HFFc6 (cell line): Measurements from ENCODE around the gene UTP14A. TPM values are rescaled to one million over a fixed set of nuclear protein-coding genes. Genes with fewer than 3 reads are reported as not detected.
A peak's percentile ranks its signal among the peaks of the same experiment; 100 is the strongest.
"Not testable (repeated sequence)": the region's sequence is repeated elsewhere in the genome, so short reads cannot be mapped to it uniquely, and the experiment has no call there.

ENCODE experiments used
- DNase-seq: peaks from one replicate; pipeline ENCODE4 v3.0.0-alpha.2; 2018
- H3K27ac Mint-ChIP-seq: 2 replicates; pipeline ENCODE4 v1.8.0; 2020; ENCODE audit warnings: mild to moderate bottlenecking, mixed read lengths
- H3K27me3 Mint-ChIP-seq: 2 replicates; pipeline ENCODE4 v1.8.0; 2021; ENCODE audit warnings: mild to moderate bottlenecking, moderate library complexity, mixed read lengths; ENCODE audit not compliant: insufficient read depth
- H3K36me3 Mint-ChIP-seq: 2 replicates; pipeline ENCODE4 v1.8.0; 2021; ENCODE audit warnings: low read depth, mixed read lengths
- H3K4me1 Mint-ChIP-seq: 2 replicates; pipeline ENCODE4 v1.8.0; 2020; ENCODE audit warnings: low read depth, mixed read lengths
- H3K4me3 Mint-ChIP-seq: 2 replicates; pipeline ENCODE4 v1.8.0; 2020; ENCODE audit warnings: mild to moderate bottlenecking, moderate library complexity, mixed read lengths
- H3K9me3 Mint-ChIP-seq: 2 replicates; pipeline ENCODE4 v1.8.0; 2020; ENCODE audit warnings: mild to moderate bottlenecking, mixed read lengths
- long read RNA-seq: library from polyadenylated mRNA; unstranded; transcript quantifications from one replicate; pipeline ENCODE4 v2.0.0, GENCODE V29; 2019
- total RNA-seq, 6 experiments: library from RNA; stranded (reverse); fragmentation: NEBNext Ultra II Directional; extraction: Animal tissue kit (Norgen Biotek cat#: 25700); gene quantifications; 2 replicates in 1 of 6; 3 replicates in 5 of 6; pipeline ENCODE4 v1.2.3, GENCODE V29; 2021
- TF ChIP-seq, protein P1 (sequence below): fragments of 200-600 bp; sonication (generic); IDR thresholded peaks from 2 replicates; pipeline ENCODE4 v1.5.0; 2021; ENCODE audit warnings: antibody characterized with exemption, mild to moderate bottlenecking

The UTP14A gene, protein sequence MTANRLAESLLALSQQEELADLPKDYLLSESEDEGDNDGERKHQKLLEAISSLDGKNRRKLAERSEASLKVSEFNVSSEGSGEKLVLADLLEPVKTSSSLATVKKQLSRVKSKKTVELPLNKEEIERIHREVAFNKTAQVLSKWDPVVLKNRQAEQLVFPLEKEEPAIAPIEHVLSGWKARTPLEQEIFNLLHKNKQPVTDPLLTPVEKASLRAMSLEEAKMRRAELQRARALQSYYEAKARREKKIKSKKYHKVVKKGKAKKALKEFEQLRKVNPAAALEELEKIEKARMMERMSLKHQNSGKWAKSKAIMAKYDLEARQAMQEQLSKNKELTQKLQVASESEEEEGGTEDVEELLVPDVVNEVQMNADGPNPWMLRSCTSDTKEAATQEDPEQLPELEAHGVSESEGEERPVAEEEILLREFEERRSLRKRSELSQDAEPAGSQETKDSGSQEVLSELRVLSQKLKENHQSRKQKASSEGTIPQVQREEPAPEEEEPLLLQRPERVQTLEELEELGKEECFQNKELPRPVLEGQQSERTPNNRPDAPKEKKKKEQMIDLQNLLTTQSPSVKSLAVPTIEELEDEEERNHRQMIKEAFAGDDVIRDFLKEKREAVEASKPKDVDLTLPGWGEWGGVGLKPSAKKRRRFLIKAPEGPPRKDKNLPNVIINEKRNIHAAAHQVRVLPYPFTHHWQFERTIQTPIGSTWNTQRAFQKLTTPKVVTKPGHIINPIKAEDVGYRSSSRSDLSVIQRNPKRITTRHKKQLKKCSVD
- 10 to 100 TPM; 22.7 to 29.9 (median 23.3) TPM for total RNA-seq
- long read RNA-seq, transcript UTP14A-201 (15 exons, 2,488 nt): major isoform, 23 of 45 reads
- long read RNA-seq, partial matches to known transcripts: 16 of 45 reads
- long read RNA-seq, other reads (novel, unspliced or antisense): 6 of 45 reads

- peaks cover 2% of the 10 kb centered on the region; the same call in 1 of the 2 replicates for H3K27me3 Mint-ChIP-seq
- TF ChIP-seq, protein P1, sequence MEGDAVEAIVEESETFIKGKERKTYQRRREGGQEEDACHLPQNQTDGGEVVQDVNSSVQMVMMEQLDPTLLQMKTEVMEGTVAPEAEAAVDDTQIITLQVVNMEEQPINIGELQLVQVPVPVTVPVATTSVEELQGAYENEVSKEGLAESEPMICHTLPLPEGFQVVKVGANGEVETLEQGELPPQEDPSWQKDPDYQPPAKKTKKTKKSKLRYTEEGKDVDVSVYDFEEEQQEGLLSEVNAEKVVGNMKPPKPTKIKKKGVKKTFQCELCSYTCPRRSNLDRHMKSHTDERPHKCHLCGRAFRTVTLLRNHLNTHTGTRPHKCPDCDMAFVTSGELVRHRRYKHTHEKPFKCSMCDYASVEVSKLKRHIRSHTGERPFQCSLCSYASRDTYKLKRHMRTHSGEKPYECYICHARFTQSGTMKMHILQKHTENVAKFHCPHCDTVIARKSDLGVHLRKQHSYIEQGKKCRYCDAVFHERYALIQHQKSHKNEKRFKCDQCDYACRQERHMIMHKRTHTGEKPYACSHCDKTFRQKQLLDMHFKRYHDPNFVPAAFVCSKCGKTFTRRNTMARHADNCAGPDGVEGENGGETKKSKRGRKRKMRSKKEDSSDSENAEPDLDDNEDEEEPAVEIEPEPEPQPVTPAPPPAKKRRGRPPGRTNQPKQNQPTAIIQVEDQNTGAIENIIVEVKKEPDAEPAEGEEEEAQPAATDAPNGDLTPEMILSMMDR: no peak
- peak within 1 kb of the TSS; percentile 98 for H3K4me3 Mint-ChIP-seq
- no peaks in the 10 kb centered on the region for H3K9me3 Mint-ChIP-seq
- H3K4me1 Mint-ChIP-seq: peaks cover 4% of the 10 kb centered on the region; the same call in 1 of the 2 replicates
- H3K36me3 Mint-ChIP-seq: peaks cover 5% of the 10 kb centered on the region; the same call in 1 of the 2 replicates
- peak within 1 kb of the TSS; percentile 92 for H3K27ac Mint-ChIP-seq
- peak; percentile 83 for DNase-seq
These were observed at the start of gene UTP14A for GRCh38 chrX:129905787-129906580. Gene UTP14A, plus strand, starts transcription at chrX:129906164. Its CDS starts 47 bp downstream, at chrX:129906211.

GRCh38 chrX:129859134-129859533 is 46.8 kb upstream of the UTP14A start:
- H3K27me3 Mint-ChIP-seq: peaks cover 20% of the 10 kb centered on the region
- not testable (repeated sequence) for H3K27ac Mint-ChIP-seq, H3K36me3 Mint-ChIP-seq, DNase-seq, H3K9me3 Mint-ChIP-seq, H3K4me3 Mint-ChIP-seq, H3K4me1 Mint-ChIP-seq

DNA sequence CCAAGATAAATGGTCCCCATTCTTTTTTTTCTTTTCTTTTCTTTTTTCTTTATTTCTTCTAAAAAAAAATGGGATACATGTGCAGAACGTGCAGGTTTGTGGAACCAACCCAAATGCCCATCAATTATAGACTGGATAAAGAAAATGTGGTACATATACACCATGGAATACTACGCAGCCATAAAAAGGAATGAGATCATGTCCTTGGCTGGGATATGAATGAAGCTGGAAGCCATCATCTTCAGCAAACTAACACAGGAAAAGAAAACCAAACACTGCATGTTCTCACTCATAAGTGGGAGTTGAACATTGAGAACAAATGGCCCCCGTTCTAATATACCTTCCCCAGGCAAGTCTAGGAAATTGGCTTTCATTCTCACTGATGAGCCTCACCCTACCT is 39.6 kb upstream of the UTP14A start:
- not testable (repeated sequence) for H3K36me3 Mint-ChIP-seq, H3K4me3 Mint-ChIP-seq, DNase-seq, H3K27ac Mint-ChIP-seq, H3K9me3 Mint-ChIP-seq, H3K4me1 Mint-ChIP-seq
- peaks cover 22% of the 10 kb centered on the region for H3K27me3 Mint-ChIP-seq

DNA sequence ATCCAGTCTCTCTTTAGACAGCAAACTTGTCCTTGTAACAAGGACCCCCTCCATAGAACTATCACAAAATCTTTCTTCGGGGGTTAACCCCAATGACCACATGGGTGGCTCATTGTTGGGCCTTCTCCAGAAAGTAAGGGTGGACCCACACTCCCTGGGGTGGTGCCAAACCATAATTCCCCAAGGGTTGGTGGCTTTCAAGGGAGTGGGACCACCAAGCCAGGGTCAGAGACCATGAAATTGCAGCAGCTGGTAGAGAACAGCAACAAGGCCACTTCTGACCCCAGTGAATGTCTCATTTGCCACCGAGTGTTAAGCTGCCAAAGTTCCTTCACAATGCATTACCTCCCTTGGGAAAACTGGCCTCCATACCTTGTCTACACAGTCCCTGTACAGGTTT is 33.4 kb upstream of the UTP14A start:
- H3K36me3 Mint-ChIP-seq: no peaks in the 10 kb centered on the region
- H3K27ac Mint-ChIP-seq: no peak overlapping the region
- no peaks in the 10 kb centered on the region for H3K9me3 Mint-ChIP-seq
- H3K27me3 Mint-ChIP-seq: peaks cover 3% of the 10 kb centered on the region
- peaks cover 23% of the 10 kb centered on the region for H3K4me1 Mint-ChIP-seq
- DNase-seq: no peak
- TF ChIP-seq, protein P1: no peak
- no peak overlapping the region for H3K4me3 Mint-ChIP-seq

- peak; percentile 87 for DNase-seq
- no peaks in the 10 kb centered on the region; the same call in 1 of the 2 replicates for H3K27me3 Mint-ChIP-seq
- TF ChIP-seq, protein P1: no peak
- peaks cover 24% of the 10 kb centered on the region for H3K4me1 Mint-ChIP-seq
- H3K27ac Mint-ChIP-seq: peak overlapping the region; percentile 90
- H3K9me3 Mint-ChIP-seq: no peaks in the 10 kb centered on the region
- H3K36me3 Mint-ChIP-seq: no peaks in the 10 kb centered on the region
- H3K4me3 Mint-ChIP-seq: peak overlapping the region; percentile 51; the same call in 1 of the 2 replicates
These were observed 30.3 kb upstream of the UTP14A start for GRCh38 chrX:129875669-129876068.

DNA sequence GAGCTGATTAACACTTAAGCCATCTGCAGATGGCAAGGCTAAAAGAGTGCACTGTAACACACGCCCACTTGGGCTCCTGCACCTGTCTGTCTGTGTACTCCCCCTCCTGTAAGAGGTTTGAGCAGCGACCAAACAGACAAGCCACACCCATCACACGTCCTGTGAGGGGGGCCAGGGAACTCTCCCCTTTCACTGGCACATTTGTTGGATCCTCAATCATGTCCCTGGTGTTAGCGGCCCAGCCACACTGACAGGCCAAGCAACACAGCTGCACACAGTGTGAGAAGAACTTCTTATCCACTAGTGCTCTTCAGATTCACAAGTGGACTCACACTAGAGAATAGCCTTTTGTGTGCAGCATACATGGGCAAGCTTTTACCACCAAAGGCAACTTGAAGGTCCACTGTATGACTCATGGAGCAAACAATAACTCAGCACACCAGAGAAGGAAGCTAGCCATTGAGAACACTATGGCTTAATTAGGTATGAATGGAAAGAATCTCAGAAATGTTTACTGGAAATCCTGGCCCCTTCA is 29.1 kb upstream of the UTP14A start:
- Mint-ChIP-seq H3K27me3 (no peaks in the 10 kb centered on the region), H3K36me3 (no peaks in the 10 kb centered on the region), H3K4me3 (peak overlapping the region; percentile 61), H3K27ac (peak overlapping the region; percentile 85), H3K4me1 (peaks cover 24% of the 10 kb centered on the region), H3K9me3 (no peaks in the 10 kb centered on the region)
- TF ChIP-seq, protein P1: no peak
- peak; percentile 43 for DNase-seq
